Measurements from ENCODE around the gene CFAP46.
"Not testable (repeated sequence)": the region's sequence is repeated elsewhere in the genome, so short reads cannot be mapped to it uniquely, and the experiment has no call there.

CFAP46 gene

GRCh38 chr10:132902656-132903575, 39.5 kb downstream of the CFAP46 start:
- not testable (repeated sequence) for H3K36me3 Mint-ChIP-seq; H3K27me3 Mint-ChIP-seq; H3K27ac Mint-ChIP-seq; H3K4me3 Mint-ChIP-seq; H3K9me3 Mint-ChIP-seq (ENCODE audit: low read depth)
- peaks cover 11% of the 10 kb centered on the region for H3K4me1 Mint-ChIP-seq (ENCODE audit: low read depth)

GRCh38 chr10:132901351-132901750, 41.0 kb downstream of the CFAP46 start:
- peaks cover 11% of the 10 kb centered on the region for H3K4me1 Mint-ChIP-seq (ENCODE audit: low read depth)
- H3K9me3 Mint-ChIP-seq (ENCODE audit: low read depth): peaks cover 8% of the 10 kb centered on the region
- H3K4me3 Mint-ChIP-seq: no peak overlapping the region
- H3K36me3 Mint-ChIP-seq: no peaks in the 10 kb centered on the region
- no peak overlapping the region for H3K27ac Mint-ChIP-seq
- peaks cover 7% of the 10 kb centered on the region for H3K27me3 Mint-ChIP-seq

GRCh38 chr10:132900211-132900756, 42.1 kb downstream of the CFAP46 start:
- peaks cover 6% of the 10 kb centered on the region for H3K27me3 Mint-ChIP-seq
- H3K4me1 Mint-ChIP-seq (ENCODE audit: low read depth): peaks cover 10% of the 10 kb centered on the region
- no peaks in the 10 kb centered on the region for H3K36me3 Mint-ChIP-seq
- H3K4me3 Mint-ChIP-seq: no peak overlapping the region
- H3K27ac Mint-ChIP-seq: no peak overlapping the region
- peaks cover 8% of the 10 kb centered on the region for H3K9me3 Mint-ChIP-seq (ENCODE audit: low read depth)

- Mint-ChIP-seq H3K27me3 (peaks cover 5% of the 10 kb centered on the region), H3K27ac (no peak overlapping the region), H3K36me3 (no peaks in the 10 kb centered on the region), H3K9me3 (ENCODE audit: low read depth) (peaks cover 8% of the 10 kb centered on the region), H3K4me1 (ENCODE audit: low read depth) (peaks cover 4% of the 10 kb centered on the region), H3K4me3 (no peak overlapping the region)
These were observed 42.7 kb downstream of the CFAP46 start for GRCh38 chr10:132899751-132900065.

DNA sequence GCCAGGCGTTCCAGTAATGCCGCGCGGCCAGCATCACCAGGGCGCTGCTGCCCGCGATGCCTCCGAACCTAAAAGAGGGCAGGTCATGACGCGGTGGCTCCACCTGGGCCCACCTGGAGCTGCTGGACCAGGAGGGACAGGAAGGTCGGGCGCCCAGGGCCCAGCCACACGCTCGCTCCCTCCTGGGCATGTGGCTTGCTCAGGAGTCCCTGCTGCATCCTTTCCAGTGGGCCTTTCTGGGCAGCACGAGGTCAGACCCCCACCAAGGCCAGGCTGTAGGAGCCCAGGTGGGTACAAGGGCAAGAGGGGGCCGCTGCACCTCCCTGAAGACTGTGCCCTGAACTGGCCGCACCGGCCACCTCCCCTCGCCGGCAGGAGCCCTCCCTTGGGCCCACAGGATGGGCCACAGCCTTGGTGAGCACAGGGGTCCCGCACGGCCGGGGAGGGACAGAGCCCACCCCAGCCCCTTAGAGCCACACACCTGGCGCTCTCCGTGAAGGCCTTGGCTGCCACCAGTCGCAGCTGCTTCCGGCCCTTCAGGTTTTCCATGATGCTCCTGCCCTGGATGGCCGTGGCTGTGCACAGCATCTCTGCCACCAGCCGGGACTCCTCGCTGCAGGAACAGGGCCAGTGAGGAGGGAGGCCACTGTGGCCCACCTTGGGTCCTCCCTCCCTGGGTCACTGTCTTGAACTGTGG, 43.2 kb downstream of the CFAP46 start:
- H3K9me3 Mint-ChIP-seq (ENCODE audit: low read depth): peaks cover 8% of the 10 kb centered on the region
- no peak overlapping the region for H3K27ac Mint-ChIP-seq
- H3K27me3 Mint-ChIP-seq: peaks cover 9% of the 10 kb centered on the region
- no peak overlapping the region for H3K4me3 Mint-ChIP-seq
- H3K36me3 Mint-ChIP-seq: no peaks in the 10 kb centered on the region
- H3K4me1 Mint-ChIP-seq (ENCODE audit: low read depth): no peaks in the 10 kb centered on the region

DNA sequence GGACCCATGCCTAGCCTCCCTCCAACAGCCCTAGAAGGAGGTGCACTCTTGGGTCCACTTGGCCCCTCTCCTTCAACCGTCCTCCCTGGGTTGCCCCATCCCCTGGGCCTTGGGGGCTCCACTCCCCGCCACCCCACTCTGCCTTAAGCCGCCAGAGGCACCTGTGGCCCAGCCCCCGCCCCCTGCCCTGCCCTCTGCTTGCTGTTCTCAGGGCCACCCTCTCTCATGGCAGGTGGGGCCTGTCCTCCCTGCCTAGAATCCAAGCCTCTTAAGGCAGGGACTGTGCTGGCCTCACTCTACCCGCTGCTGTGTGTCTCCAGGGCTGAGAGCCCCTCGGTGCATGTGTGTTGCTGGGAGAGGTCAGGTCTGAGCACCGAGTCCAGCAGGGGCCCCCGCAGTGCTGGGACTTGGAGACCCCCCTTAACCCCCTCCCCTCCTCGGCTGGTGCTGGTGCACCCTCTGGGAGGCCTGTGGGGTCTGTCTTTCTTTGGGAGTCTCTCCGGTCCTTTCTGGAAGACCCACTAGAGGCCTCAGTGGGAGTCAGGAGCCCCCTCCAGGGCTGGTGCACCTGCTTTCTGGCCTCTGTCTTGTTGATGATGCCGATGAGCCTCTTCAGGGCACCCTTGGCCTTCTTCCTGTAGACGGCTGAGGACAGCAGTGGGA, 43.8 kb downstream of the CFAP46 start:
- peaks cover 11% of the 10 kb centered on the region for H3K27me3 Mint-ChIP-seq
- peaks cover 3% of the 10 kb centered on the region for H3K4me1 Mint-ChIP-seq (ENCODE audit: low read depth)
- H3K27ac Mint-ChIP-seq: no peak overlapping the region
- H3K9me3 Mint-ChIP-seq (ENCODE audit: low read depth): peaks cover 8% of the 10 kb centered on the region
- H3K4me3 Mint-ChIP-seq: no peak overlapping the region
- H3K36me3 Mint-ChIP-seq: no peaks in the 10 kb centered on the region

- no peak overlapping the region for H3K4me3 Mint-ChIP-seq
- no peak overlapping the region for H3K27ac Mint-ChIP-seq
- H3K27me3 Mint-ChIP-seq: peaks cover 15% of the 10 kb centered on the region
- H3K9me3 Mint-ChIP-seq (ENCODE audit: low read depth): peaks cover 8% of the 10 kb centered on the region
- H3K4me1 Mint-ChIP-seq (ENCODE audit: low read depth): peaks cover 3% of the 10 kb centered on the region
- H3K36me3 Mint-ChIP-seq: no peaks in the 10 kb centered on the region
These were observed 44.6 kb downstream of the CFAP46 start for GRCh38 chr10:132897516-132898381.

- H3K36me3 Mint-ChIP-seq; H3K4me3 Mint-ChIP-seq; H3K27ac Mint-ChIP-seq; H3K9me3 Mint-ChIP-seq (ENCODE audit: low read depth); H3K4me1 Mint-ChIP-seq (ENCODE audit: low read depth): not testable (repeated sequence)
- peaks cover 21% of the 10 kb centered on the region for H3K27me3 Mint-ChIP-seq
These were observed 48.6 kb downstream of the CFAP46 start for GRCh38 chr10:132893786-132894185.

DNA sequence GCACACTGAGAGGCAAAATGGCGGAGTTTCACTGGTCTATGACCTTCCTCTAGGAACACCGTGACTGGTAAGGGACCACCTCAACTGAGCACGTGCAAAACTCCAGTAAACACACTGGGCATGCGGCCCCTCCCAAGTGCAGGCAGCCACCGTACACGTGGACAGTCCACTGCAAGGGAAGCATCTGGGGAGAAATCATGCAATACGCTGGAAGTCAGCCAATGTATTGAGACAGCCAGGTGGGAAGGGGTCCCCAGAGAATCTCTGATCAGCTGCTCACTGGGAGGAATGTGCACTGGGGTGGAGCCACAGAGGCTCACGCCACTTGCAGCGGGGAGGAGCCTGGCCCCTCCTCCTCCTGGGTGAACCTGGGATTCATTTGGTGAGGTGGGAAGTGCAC, 49.3 kb downstream of the CFAP46 start:
- Mint-ChIP-seq H3K27me3 (peaks cover 21% of the 10 kb centered on the region), H3K36me3 (no peaks in the 10 kb centered on the region), H3K4me1 (ENCODE audit: low read depth) (peaks cover 3% of the 10 kb centered on the region)

DNA sequence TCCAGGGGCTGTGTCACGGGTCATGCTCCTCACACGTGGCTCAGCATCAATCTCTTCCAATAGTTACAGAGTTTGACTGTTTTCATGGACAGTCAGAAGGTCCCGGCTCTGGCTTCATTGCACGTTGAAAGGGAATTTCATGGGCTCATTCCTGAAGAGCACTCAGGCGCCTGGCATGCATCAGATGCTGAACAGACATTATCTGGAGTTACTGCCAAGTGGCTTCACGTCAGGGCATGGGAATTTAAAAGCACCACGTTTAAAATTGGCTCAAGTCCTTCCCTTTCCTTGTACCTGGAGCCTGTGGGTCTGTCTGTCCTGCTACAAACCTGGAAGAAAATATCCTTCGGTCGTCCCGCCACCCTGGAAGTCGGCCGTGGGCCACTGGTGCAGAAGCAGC, 50.4 kb downstream of the CFAP46 start:
- Mint-ChIP-seq H3K27ac (no peak overlapping the region), H3K27me3 (peaks cover 21% of the 10 kb centered on the region), H3K36me3 (no peaks in the 10 kb centered on the region), H3K4me3 (no peak overlapping the region), H3K4me1 (ENCODE audit: low read depth) (peaks cover 3% of the 10 kb centered on the region), H3K9me3 (ENCODE audit: low read depth) (no peaks in the 10 kb centered on the region)

More for the DNA sequence above, 49.3 kb downstream of the CFAP46 start:
- H3K27ac Mint-ChIP-seq: no peak overlapping the region
- H3K9me3 Mint-ChIP-seq (ENCODE audit: low read depth): no peaks in the 10 kb centered on the region
- H3K4me3 Mint-ChIP-seq: no peak overlapping the region

- H3K4me3 Mint-ChIP-seq: no peak overlapping the region
- no peaks in the 10 kb centered on the region for H3K36me3 Mint-ChIP-seq
- H3K9me3 Mint-ChIP-seq (ENCODE audit: low read depth): no peaks in the 10 kb centered on the region
- H3K4me1 Mint-ChIP-seq (ENCODE audit: low read depth): peaks cover 3% of the 10 kb centered on the region
- no peak overlapping the region for H3K27ac Mint-ChIP-seq
- H3K27me3 Mint-ChIP-seq: peaks cover 21% of the 10 kb centered on the region
These were observed 51.0 kb downstream of the CFAP46 start for GRCh38 chr10:132891368-132891767.

- Mint-ChIP-seq H3K27ac (no peak overlapping the region), H3K36me3 (no peaks in the 10 kb centered on the region), H3K4me1 (ENCODE audit: low read depth) (peaks cover 3% of the 10 kb centered on the region), H3K27me3 (peaks cover 21% of the 10 kb centered on the region), H3K9me3 (ENCODE audit: low read depth) (no peaks in the 10 kb centered on the region), H3K4me3 (no peak overlapping the region)
These were observed 52.1 kb downstream of the CFAP46 start for GRCh38 chr10:132890301-132890700.

DNA sequence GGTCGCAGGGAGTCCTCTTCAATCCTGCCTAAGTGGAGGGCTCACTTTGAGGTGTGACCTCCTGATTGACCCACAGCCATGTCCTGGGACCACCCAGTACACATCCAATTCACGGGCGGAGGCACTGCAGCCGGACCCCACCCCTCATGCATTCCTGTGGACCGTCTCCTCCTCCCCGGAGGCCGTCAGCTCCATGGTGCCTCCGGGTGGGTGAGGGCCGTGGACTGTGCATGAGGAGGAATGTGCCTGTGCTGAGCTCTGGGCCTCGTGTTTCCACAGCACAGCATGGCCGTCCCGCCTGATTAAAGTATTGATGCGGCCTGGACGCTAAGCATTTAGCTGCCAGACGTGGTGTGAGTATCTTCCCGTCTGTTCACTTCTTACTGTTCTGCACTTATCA, 52.8 kb downstream of the CFAP46 start:
- Mint-ChIP-seq H3K27ac (no peak overlapping the region), H3K36me3 (no peaks in the 10 kb centered on the region), H3K27me3 (peaks cover 17% of the 10 kb centered on the region), H3K9me3 (ENCODE audit: low read depth) (no peaks in the 10 kb centered on the region), H3K4me3 (no peak overlapping the region), H3K4me1 (ENCODE audit: low read depth) (peaks cover 3% of the 10 kb centered on the region)

GRCh38 chr10:132888898-132889490, 53.4 kb downstream of the CFAP46 start:
- no peaks in the 10 kb centered on the region for H3K9me3 Mint-ChIP-seq (ENCODE audit: low read depth)
- H3K4me3 Mint-ChIP-seq: no peak overlapping the region
- H3K27me3 Mint-ChIP-seq: peaks cover 15% of the 10 kb centered on the region
- no peaks in the 10 kb centered on the region for H3K36me3 Mint-ChIP-seq
- peaks cover 3% of the 10 kb centered on the region for H3K4me1 Mint-ChIP-seq (ENCODE audit: low read depth)
- no peak overlapping the region for H3K27ac Mint-ChIP-seq
